Astrocyte of the cerebellum (primary cell): ENCODE measurements around the gene CHRNA5.
"Not testable (repeated sequence)": the region's sequence is repeated elsewhere in the genome, so short reads cannot be mapped to it uniquely, and the experiment has no call there.

Experiments used
- DNase-seq: peaks from one replicate; pipeline ENCODE4 v3.0.0-alpha.2; 2011; ENCODE audit warnings: low read depth
- H3K4me3 ChIP-seq: 2 replicates; pipeline ENCODE4 v1.5.1; 2011; ENCODE audit warnings: mild to moderate bottlenecking, low read depth, low read length, moderate library complexity
- CTCF ChIP-seq: IDR thresholded peaks from 2 replicates; pipeline ENCODE4 v1.5.1; 2012; ENCODE audit warnings: low read length, low read depth, moderate library complexity, mild to moderate bottlenecking; ENCODE audit errors: missing control alignments
- in situ Hi-C: cut with HindIII; loops from 2 replicates; pipeline ENCODE4 v1.10.0; 2017; ENCODE audit warnings: low sequenced_read_pairs

Gene CHRNA5

GRCh38 chr15:78565097-78565950 is at the start of gene CHRNA5:
Gene CHRNA5, plus strand, starts transcription at chr15:78565520. Its CDS starts 200 bp downstream, at chr15:78565720.
- TF ChIP-seq CTCF, result no peak
- in situ Hi-C loops, result no loop called here

GRCh38 chr15:78520035-78520434 is 45.3 kb upstream of the CHRNA5 start:
- in situ Hi-C loops, result loop anchor here (5.0 kb wide), 1 partner anchor 103 kb away; no protein-coding TSS in a partner anchor
- not testable (repeated sequence) for DNase-seq, H3K4me3 ChIP-seq

More at GRCh38 chr15:78565097-78565950, at the start of gene CHRNA5:
- H3K4me3 ChIP-seq, result peak within 1 kb of the TSS; percentile 74
- peak; percentile 70 for DNase-seq

GRCh38 chr15:78524230-78524629 is 41.1 kb upstream of the CHRNA5 start:
- no peak for TF ChIP-seq CTCF
- DNase-seq, result no peak
- H3K4me3 ChIP-seq, result no peak overlapping the region
- in situ Hi-C loops, result loop anchor here (5.0 kb wide), 1 partner anchor 107 kb away; no protein-coding TSS in a partner anchor

- no peak for TF ChIP-seq CTCF
- in situ Hi-C loops, result no loop called here
- DNase-seq, result no peak
- no peak overlapping the region for H3K4me3 ChIP-seq
Measured at GRCh38 chr15:78527325-78527724, 38.0 kb upstream of the CHRNA5 start.

- in situ Hi-C loops, result no loop called here
- no peak overlapping the region for H3K4me3 ChIP-seq
- TF ChIP-seq CTCF, result no peak
- DNase-seq, result no peak
Measured at GRCh38 chr15:78533331-78533730, 32.0 kb upstream of the CHRNA5 start.

GRCh38 chr15:78536134-78536533 is 29.2 kb upstream of the CHRNA5 start:
- in situ Hi-C loops, result no loop called here
- no peak for TF ChIP-seq CTCF
- DNase-seq, result no peak
- no peak overlapping the region for H3K4me3 ChIP-seq

GRCh38 chr15:78537266-78537905 is 27.9 kb upstream of the CHRNA5 start:
- in situ Hi-C loops, result no loop called here
- no peak for TF ChIP-seq CTCF
- no peak overlapping the region for H3K4me3 ChIP-seq
- DNase-seq, result no peak
